HG03095 (cell line): ENCODE results near the gene ANKS1B.
"Not testable (repeated sequence)": the region's sequence is repeated elsewhere in the genome, so short reads cannot be mapped to it uniquely, and the experiment has no call there.

Experiments
- ATAC-seq: cut with Tn5 transposase; IDR thresholded peaks from one replicate; pipeline ENCODE4 v1.9.1; 2021; ENCODE audit warnings: moderate library complexity; ENCODE audit not compliant: unreplicated experiment

ANKS1B gene

GRCh38 chr12:99879439-99879838, 105.3 kb downstream of the ANKS1B start:
- ATAC-seq, result no peak

GRCh38 chr12:99875081-99875480, 109.7 kb downstream of the ANKS1B start:
- ATAC-seq, result no peak

GRCh38 chr12:99870085-99870484, 114.7 kb downstream of the ANKS1B start:
- ATAC-seq, result no peak

- ATAC-seq, result no peak
Observed at GRCh38 chr12:99861731-99862130, 123.0 kb downstream of the ANKS1B start.

GRCh38 chr12:99859126-99859525, 125.6 kb downstream of the ANKS1B start:
- ATAC-seq, result no peak

GRCh38 chr12:99852666-99853065, 132.1 kb downstream of the ANKS1B start:
- no peak for ATAC-seq

GRCh38 chr12:99847936-99848335, 136.8 kb downstream of the ANKS1B start:
- no peak for ATAC-seq

- ATAC-seq, result no peak
Observed at GRCh38 chr12:99834710-99835109, 150.0 kb downstream of the ANKS1B start.

- no peak for ATAC-seq
Observed at GRCh38 chr12:99833397-99833796, 151.3 kb downstream of the ANKS1B start.

GRCh38 chr12:99824900-99825542, 159.7 kb downstream of the ANKS1B start:
- ATAC-seq, result no peak

- no peak for ATAC-seq
Observed at GRCh38 chr12:99822273-99822672, 162.5 kb downstream of the ANKS1B start.

- ATAC-seq, result no peak
Observed at GRCh38 chr12:99810718-99811593, 173.8 kb downstream of the ANKS1B start.

- ATAC-seq, result no peak
Observed at GRCh38 chr12:99809909-99810308, 174.8 kb downstream of the ANKS1B start.

- no peak for ATAC-seq
Observed at GRCh38 chr12:99806304-99806703, 178.4 kb downstream of the ANKS1B start.

- no peak for ATAC-seq
Observed at GRCh38 chr12:99804715-99805114, 180.0 kb downstream of the ANKS1B start.

GRCh38 chr12:99800605-99801004, 184.1 kb downstream of the ANKS1B start:
- no peak for ATAC-seq

GRCh38 chr12:99797931-99798330, 186.8 kb downstream of the ANKS1B start:
- ATAC-seq, result not testable (repeated sequence)

- no peak for ATAC-seq
Observed at GRCh38 chr12:99783421-99783820, 201.3 kb downstream of the ANKS1B start.

- ATAC-seq, result no peak
Observed at GRCh38 chr12:99772274-99772673, 212.5 kb downstream of the ANKS1B start.

- ATAC-seq, result no peak
Observed at GRCh38 chr12:99771659-99772058, 213.1 kb downstream of the ANKS1B start.

- ATAC-seq, result no peak
Observed at GRCh38 chr12:99769396-99769980, 215.2 kb downstream of the ANKS1B start.

GRCh38 chr12:99768758-99769157, 216.0 kb downstream of the ANKS1B start:
- no peak for ATAC-seq
